Stimulated activated CD4-positive, alpha-beta T cell treated with anti-CD3 and anti-CD28 coated beads, Interleukin-2, amount 100 ng/mL, for 4 hours (primary cell): ENCODE measurements around the gene MRPL48.

Experiments used
- DNase-seq: peaks from one replicate; pipeline ENCODE4 v3.0.0-alpha.2; 2020; ENCODE audit warnings: low read depth

The MRPL48 gene

GRCh38 chr11:73893041-73893440 is 105.4 kb downstream of the MRPL48 start:
- DNase-seq = no peak

DNA sequence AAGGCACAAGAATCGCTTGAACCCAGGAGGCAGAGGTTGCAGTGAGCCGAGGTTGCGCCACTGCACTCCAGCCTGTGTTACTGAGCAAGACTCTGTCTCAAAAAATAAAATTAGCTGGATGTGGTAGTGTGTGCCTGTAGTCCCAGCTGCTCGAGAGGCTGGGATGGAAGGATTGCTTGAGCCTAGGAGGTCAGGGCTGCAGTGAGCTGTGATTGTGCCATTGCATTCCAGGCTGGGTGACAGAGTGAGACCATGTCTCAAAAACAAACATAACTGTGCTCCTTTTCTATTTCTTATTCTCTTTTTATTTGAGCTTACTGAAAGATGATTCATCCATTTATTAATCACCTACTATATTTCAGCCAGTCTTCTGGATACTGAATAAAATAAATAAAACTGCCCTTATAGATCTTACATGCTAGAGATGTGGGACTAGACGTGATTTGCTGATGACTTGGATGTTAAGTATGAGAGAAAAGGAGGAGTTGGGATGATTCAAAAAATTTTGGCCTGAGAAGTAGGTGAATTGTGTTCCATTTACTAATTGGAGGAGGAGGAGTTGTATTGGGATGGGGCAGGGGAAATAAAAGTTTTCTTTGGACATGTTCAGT is 107.2 kb downstream of the MRPL48 start:
- no peak for DNase-seq

DNA sequence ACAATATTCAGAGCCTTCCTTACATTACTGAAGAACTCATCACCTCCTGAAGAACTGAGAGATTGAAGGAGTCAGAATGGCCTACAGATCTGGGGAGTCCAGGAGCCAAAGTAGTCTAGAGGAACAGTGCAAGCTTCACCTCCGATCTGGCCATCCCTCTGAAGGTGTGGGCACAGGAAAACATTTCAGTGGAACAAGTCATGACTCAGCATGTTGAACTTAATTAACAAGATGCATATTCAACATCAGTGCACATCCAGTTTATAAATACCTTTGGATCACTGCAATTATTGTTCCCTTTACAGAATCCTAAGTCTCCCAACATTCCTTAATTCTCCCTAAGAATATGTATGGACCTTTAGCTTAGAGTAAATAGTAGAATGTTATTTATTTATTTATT is 114.6 kb downstream of the MRPL48 start:
- DNase-seq = no peak

- no peak for DNase-seq
Observed at GRCh38 chr11:73907191-73907590, 119.5 kb downstream of the MRPL48 start.

GRCh38 chr11:73912026-73912425 is 124.4 kb downstream of the MRPL48 start:
- DNase-seq = no peak

GRCh38 chr11:73913472-73913871 is 125.8 kb downstream of the MRPL48 start:
- no peak for DNase-seq

DNA sequence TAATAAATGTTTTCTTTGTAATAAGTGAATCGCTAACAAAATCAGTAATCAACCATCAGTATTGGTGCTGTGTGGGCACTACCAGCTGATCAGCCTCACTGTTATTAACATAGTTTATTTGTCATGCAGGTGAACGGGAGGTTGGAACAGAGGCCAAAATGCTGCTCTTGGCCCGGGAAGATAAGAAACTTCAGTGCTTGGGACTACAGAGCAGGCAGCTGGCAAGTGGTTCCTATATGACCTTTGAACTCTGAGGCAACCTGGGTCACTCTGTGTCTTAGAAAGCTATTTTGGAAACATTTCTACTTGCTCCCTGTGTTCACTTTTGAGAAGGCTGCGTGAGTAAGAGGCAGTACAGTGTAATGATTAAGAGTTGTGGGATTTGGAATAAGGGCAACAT is 126.6 kb downstream of the MRPL48 start:
- no peak for DNase-seq
